HS-27A (cell line): ENCODE results near the gene TMEM167B.

Experiments
- DNase-seq: peaks from one replicate; pipeline ENCODE4 v3.0.0-alpha.2; 2012; ENCODE audit warnings: low read depth, missing footprints

The TMEM167B gene

DNA sequence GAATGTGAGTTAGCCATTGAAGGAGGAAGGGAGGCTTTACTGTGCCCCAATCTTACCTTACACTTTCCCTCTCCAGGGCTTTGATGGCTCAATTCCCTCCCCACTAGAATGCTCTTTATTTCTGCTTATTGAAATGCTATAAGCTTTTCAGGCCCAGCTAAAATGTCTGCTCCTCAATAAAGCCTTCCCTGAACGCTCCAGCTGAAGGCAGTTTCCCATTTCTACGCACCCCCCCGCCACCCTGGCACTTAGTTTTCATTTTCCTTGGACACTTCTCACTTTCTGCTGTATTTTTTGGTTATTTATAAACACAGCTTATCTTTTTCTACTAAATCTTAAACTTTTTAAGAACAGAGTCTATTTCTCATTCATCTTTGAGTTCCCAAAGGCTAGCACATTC lies 7.1 kb upstream of the TMEM167B start:
- DNase-seq, result no peak

DNA sequence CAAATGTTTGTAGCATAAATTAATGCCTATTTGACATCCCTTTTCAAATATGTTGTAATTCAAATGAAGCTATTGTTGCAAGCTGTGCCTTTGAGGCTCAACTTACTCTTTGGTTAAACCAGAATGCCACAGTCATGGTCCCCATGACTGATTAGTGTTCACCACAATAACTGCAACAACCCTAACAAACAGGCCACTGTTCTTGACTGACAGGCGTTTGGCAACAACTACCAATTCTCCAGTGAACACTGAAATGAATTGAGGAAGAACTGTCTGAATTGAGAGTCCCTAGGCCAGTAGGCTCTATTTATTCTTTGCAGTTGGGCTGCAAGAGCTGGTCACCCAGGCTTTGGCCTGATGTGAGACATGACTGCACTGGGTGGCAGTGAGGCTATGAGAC lies 6.6 kb upstream of the TMEM167B start:
- DNase-seq, result no peak

DNA sequence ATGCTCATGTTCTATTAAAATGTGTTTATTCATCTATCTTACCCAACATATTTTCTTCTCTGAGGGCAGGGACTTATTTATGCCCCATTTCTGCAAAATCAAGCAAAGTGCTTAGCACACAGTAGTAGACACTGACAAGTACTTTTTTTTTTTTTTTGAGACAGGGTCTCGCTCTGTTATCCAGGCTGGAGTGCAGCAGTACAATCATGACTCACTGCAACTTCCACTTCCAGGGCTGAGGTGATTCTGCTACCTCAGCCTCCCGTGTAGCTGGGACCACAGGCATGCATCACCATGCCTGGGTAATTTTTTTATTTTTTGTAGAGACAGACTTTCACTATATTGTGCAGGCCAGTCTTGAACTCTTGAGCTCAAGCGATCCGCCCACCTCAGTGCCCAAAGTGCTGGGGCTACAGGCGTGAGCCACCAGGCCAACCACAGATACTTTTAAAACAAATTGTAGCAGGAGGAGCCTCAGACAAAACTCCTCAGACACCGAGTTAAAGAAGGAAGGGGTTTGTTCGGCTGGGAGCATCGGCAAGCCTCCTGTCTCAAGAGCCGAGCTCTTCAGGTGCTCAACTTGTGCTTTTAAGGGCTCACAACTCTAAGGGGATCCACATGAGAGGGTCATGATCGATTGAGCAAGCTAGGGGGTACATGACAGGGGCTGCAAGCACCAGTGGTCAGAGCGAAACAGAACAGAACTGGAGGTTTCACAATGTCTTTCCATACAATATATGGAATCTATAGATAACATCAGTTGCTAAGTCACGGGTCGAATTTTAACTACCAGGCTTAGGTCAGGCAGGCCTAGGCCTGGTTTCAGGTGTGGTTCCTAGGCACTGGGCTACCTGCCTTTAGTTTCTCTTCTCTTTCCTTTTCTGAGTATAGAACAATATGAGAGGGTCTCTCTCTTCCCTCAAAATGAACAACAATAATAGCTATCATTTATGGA lies 5.7 kb upstream of the TMEM167B start:
- no peak for DNase-seq

DNA sequence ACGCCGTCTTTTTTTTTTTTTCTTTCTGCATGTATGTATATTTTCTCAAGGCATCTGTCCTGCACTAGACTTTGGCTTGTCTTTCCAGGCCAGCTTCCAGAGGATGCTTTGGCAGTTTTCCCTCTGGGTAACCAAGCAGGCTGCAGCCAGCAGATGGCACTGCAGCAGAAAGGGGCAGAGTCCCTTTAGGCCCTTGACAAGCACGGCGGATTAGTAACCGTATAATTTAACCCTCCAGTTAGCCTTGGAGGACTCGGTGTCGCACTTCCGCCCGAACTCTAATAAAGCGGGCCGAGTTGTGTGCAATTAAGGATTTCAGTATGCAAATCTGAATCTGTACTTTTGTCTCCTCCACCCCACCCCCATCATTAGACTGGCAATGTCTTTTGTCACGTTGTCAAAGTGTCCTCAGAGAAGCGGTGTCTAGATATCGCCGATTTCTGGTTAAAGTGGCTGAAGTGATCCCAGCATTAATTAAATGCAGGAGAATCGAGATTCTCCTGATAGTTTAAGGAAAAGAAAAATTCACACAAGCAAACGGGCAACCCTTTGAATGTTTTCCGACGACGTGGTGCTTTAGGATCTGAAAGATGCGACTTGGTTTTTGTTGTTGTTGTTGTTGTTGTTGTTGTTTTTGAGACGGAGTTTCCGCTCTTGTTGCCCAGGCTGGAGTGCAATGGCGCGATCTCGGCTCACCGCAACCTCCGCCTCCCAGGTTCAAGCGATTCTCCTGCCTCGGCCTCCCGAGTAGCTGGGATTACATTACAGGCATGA lies 1.1 kb upstream of the TMEM167B start:
- DNase-seq, result no peak

DNA sequence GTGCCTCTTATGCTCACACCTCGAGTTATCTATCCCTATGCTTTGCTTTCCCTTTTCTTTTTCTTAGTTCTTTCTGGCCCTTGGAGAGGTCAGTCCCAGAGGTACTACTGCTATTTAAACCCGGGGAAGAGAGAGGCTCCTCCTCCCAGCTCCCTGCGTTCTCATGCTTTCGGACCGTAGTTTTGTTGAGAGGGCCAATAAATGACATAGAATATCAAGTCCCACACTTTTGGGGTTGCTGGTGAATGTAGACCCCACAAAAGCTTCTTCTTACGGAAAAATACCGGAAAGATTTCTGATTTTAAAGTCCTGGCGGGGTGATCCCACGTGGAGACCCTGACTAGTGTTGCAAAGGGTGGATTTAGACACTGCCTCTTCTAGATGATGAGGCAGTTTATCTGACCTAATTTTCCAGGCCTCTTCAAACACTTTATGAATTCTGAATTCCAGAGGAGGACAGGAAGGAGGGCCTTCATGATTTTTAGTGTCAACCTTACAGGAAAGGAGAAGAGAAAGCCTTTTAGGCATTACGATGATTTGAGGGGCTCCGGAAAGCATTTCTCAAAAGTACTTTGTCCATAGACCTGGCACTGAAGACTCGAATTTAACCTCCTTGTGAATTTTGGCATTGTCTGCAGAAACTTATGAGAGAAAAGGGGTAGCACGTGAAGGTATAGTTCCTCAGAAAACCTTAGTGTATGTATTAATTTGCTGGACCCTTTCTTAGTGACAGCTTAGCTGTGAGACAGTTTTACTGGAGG lies 694 bp downstream of the TMEM167B start:
- DNase-seq, result no peak

- DNase-seq, result no peak
Measured at GRCh38 chr1:109091839-109092193, 1.3 kb downstream of the TMEM167B start.

DNA sequence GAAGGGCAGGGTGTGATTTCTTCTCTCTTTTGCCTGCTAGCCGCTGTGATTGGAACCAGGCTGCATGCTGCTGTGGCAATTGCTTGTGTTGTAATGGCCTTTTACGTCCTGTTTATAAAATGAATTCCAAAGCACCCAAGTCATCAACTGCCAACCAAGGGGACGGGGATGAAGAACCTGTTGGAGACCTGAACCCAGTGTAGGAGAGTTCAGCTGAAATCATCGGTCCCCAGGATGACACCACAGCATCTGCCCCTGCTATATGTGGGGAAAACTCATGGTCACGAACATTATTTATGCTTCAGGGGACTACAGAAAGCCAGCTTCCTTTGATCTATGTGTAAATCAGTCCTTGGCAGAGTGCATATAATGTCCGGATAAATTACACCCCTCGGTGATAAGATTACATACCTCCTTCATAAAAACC lies 3.8 kb downstream of the TMEM167B start:
- DNase-seq, result no peak

- DNase-seq, result no peak
Measured at GRCh38 chr1:109094871-109095270, 4.3 kb downstream of the TMEM167B start.

DNA sequence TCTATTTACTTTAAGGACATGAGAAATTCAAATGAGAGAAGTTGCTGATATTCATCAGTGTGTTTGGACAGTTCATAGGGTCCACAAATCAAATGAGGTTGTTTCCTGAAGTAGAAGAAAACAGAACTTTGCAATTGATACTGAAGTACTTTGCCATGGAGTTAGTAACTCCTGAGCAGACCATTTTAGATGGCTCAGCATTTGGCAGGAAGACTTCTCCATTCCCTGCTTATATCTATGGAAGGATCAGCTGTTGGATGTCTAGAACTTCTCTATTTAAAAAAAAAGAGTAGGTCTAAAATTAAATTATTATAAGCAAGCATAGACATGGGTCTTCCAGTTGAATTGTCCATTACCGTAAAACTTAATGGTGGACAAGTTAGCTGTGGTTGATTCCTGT lies 5.1 kb downstream of the TMEM167B start:
- DNase-seq, result no peak

DNA sequence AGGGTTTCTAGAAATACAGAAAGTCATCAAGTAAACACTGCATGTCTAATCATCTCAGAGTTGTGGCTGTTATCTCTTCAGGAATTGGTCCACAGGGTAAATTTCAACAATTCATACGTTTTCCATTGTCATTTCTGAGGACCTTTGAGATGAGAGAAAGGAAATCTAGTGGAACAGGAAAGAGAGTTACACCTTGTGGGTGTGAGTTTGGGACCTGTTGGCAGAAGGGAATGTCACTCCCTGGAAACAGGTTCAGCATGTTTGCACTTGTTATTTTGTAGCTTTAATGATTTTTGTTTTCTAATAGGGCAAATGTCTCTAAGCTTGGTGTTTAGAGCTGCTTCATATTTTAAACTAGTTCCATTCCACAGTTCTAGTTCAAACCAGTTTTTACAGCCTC lies 5.6 kb downstream of the TMEM167B start:
- no peak for DNase-seq

DNA sequence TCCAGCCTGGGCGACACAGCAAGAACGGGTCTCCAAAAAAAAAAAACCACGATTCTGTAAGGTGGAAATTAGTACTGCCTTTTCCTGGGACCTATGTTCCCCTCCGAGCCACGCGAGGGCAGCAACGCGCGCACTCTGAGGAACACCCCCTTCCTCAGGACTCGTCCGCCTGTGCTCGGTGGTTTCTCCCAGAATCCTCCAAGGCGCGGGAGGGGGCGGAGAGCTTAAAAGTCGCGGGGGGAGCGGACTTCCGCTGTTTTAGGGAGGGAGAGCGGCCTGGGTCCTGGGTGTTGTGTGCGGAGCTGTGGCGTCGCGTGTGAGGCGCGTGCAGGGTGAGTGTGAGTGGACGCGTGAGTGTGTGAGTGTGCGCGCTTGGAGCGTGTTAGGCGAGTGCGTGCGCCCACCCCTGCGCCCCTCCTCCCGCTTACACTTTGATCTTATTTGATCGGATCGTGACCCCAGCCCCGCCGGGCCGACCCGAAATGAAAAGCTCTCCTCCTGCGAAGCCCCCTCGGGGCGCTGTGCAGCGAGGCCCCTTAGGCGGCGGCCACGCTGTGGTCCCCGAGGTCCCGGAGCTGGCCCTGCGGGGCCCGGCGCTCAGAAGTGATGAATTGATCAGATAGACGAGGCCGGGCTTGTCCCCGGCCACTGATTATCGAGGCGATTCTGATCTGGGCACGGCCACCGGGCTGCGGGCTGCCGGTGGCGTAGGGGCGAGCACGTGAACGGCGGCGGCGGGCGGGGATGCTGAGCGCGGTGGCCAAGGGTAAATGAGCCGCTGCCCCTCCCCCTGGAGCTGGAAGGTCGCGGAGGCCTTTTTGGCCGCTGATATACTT lies 9.6 kb downstream of the TMEM167B start:
- peak; percentile 94 for DNase-seq

GRCh38 chr1:109104364-109105151 lies 14.0 kb downstream of the TMEM167B start:
- DNase-seq, result no peak

DNA sequence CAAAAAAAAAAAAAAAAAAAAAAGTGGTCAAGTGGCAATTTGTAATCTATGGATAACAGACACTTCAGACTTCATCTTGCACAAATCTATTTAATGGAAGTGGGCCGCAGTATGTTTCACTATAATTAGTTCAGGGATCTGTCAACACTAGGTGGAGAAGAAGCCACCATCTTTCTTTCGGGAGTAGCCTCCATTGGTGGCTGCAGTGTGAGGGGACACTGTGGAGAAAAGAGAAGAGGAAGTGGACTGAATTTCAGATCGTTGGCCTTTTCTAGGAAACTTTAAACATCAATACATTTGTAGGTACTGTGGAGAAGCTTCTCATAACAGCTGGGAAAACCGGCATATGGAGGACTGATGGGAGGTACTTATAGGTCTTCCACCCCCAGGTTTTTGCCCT lies 15.3 kb downstream of the TMEM167B start:
- no peak for DNase-seq

- DNase-seq, result no peak
Measured at GRCh38 chr1:109107785-109108184, 17.2 kb downstream of the TMEM167B start.

GRCh38 chr1:109109906-109110305 lies 19.3 kb downstream of the TMEM167B start:
- DNase-seq, result no peak

DNA sequence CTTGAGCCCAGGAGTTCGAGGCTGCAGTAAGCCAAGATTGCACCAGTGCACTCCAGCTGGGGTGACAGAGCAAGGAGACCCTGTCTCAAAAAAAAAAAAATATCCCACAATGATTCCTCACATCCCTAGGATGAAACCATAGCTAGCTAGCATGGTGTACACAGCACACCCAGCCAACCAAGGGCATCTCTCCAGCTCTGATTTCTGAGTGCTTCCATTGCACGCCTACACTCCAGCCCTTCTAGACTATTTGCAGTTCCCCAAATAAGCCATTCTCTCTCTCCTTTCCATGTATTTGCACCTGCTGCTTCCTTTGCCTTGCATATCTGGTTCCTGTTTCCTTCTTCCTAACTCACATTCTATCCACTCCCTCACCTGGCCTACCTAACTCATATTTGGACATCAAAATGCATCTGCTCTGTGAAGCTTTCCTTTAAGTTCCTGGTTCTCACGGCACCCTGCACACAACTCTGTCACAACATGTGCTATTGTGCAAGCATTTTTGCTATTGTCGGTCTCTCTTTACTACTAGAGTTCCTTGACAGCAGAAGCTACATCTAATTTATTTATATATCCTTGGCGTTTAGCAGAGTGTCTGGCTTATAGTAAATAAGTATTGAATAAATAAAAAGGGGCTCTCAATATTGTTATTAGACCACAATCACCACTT lies 21.0 kb downstream of the TMEM167B start:
- no peak for DNase-seq

DNA sequence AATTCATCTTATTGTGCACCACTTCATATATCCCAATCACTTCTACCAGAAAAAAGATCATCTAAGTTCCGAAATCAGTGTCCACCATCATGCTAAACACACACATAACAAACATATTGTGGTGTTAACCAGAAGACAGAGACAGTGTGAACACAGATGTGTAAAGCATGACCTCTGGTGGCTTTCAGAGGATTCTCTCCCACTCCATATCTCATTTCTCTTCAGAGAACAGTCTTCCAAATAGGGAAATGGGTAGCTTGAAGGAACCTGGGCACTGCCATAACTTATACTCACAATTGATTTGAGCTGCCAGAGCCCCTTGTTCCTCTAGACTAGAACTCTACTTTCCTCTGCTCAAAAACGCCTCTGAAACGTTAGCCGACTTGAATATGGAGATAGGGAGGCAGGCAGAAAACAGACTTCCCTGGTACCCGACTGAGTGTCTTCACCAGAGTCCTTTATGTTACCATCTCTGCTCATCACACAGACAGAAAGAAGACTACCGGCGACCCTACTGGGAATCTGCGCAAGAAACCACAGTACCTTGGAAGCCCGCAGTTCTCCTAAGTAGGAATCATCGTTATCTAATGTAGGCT lies 21.6 kb downstream of the TMEM167B start:
- no peak for DNase-seq

DNA sequence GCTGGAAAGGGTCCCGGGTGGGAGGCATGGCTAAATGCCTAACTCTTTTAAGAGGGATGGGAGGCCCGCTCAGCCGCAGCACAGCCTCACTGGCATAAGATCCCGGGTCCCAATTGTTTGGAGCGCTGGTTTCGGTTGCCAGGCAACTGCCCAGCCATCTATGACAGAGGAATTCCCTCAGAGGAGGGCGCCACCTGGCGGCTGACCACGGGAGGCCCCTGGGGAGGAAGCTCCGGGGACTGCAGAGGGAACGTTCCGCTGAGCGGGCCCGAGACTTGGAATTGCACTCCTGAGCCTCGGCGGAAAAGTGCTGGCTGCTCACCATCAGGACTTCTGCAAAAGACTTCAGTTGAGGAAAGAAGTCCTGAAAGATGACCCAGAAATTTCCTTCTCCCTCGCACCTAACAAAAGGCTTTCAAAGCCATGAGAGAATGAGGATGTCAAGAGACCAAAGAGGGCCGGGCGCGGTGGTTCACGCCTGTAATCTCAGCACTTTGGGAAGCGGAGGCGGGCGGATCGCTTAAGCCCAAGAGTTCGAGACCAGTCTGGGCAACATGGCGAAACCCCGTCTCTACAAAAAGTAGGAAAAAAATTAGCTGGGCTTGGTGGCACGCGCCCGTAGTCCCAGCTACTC lies 22.2 kb downstream of the TMEM167B start:
- peak; percentile 59 for DNase-seq
